Thoracic aorta (tissue), 2 donors: ENCODE measurements around the gene DDX6. TPM values are rescaled to one million over a fixed set of nuclear protein-coding genes. Genes with fewer than 3 reads are reported as not detected.
"Not testable (repeated sequence)": the region's sequence is repeated elsewhere in the genome, so short reads cannot be mapped to it uniquely, and the experiment has no call there.

Experiments used
- ATAC-seq: fragments of 150-250 bp; one replicate; pipeline ENCODE4 v1.8.0; 2017; ENCODE audit warnings: low read depth; ENCODE audit not compliant: insufficient number of reproducible peaks, low FRiP score
- DNase-seq: peaks from one replicate; pipeline ENCODE4 v3.0.0-alpha.2; 2020; ENCODE audit warnings: low spot score
- H3K27ac ChIP-seq, 2 donors: fragments of 200-600 bp; sonication (generic); 1 replicate in 1 of 2; 2 replicates in 1 of 2; pipeline ENCODE4 v1.5.1; 2016; ENCODE audit warnings: mild to moderate bottlenecking in 2 of 2, moderate library complexity in 2 of 2
- H3K27me3 ChIP-seq: fragments of 200-600 bp; sonication (generic); replicated peaks from 2 replicates; pipeline ENCODE4 v1.6.0; 2016; ENCODE audit warnings: mild to moderate bottlenecking; ENCODE audit not compliant: insufficient read depth
- H3K36me3 ChIP-seq: fragments of 200-600 bp; sonication (generic); one replicate; pipeline ENCODE4 v1.5.1; 2016
- H3K4me1 ChIP-seq, 2 donors: fragments of 200-600 bp; sonication (generic); 1 replicate in 1 of 2; 2 replicates in 1 of 2; pipeline versions ENCODE4 v1.5.1 to v1.6.0; 2016; ENCODE audit warnings: low read depth in 2 of 2, mild to moderate bottlenecking in 1 of 2; ENCODE audit not compliant: control insufficient read depth in 1 of 2
- H3K4me3 ChIP-seq: fragments of 200-600 bp; sonication (generic); 2 replicates; pipeline ENCODE4 v1.5.1; 2016; ENCODE audit warnings: mild to moderate bottlenecking
- H3K9me3 ChIP-seq: fragments of 200-600 bp; sonication (generic); 2 replicates; pipeline ENCODE4 v1.5.1; 2016
- CTCF ChIP-seq: fragments of 200-600 bp; sonication (generic); IDR thresholded peaks from one replicate; pipeline ENCODE4 v1.5.1; 2019; ENCODE audit warnings: antibody characterized with exemption
- total RNA-seq, 2 donors: library from RNA; depleted of rRNA; stranded (reverse); fragments of >200 nt; gene quantifications; one replicate each; pipeline versions ENCODE4 v1.1.0 to v1.2.3, GENCODE V29; 2016

DDX6 gene
- total RNA-seq, 2 donors from 2014 or later: 77.2 to 161 TPM

- peak overlapping the region; percentile 81 for H3K4me3 ChIP-seq
- TF ChIP-seq CTCF: no peak
- no peaks in the 10 kb centered on the region for H3K9me3 ChIP-seq
- ATAC-seq: no peak
- no peaks in the 10 kb centered on the region for H3K27me3 ChIP-seq
- DNase-seq: no peak
- peaks cover 28 to 50% of the 10 kb centered on the region in 2 donors for H3K4me1 ChIP-seq
- peak overlapping the region; percentile 96 for H3K27ac ChIP-seq
- H3K36me3 ChIP-seq: peaks cover under 1% of the 10 kb centered on the region
Observed at GRCh38 chr11:118789501-118790356, 1.2 kb downstream of the DDX6 start.

GRCh38 chr11:118786657-118787056 is 4.3 kb downstream of the DDX6 start:
- H3K9me3 ChIP-seq: no peaks in the 10 kb centered on the region
- no peak overlapping the region for H3K4me3 ChIP-seq
- peaks cover 21% of the 10 kb centered on the region for H3K36me3 ChIP-seq
- ATAC-seq (no peak), DNase-seq (no peak)
- H3K27ac ChIP-seq: no peak overlapping the region
- TF ChIP-seq CTCF: no peak
- peaks cover 33 to 72% of the 10 kb centered on the region in 2 donors for H3K4me1 ChIP-seq
- H3K27me3 ChIP-seq: no peaks in the 10 kb centered on the region

GRCh38 chr11:118785362-118785761 is 5.6 kb downstream of the DDX6 start:
- Histone ChIP-seq H3K36me3 (peaks cover 27% of the 10 kb centered on the region), H3K27me3 (no peaks in the 10 kb centered on the region), H3K27ac (peak overlapping the region in 1 of 2 donors; percentile 9), H3K4me1 (peaks cover 40 to 82% of the 10 kb centered on the region in 2 donors), H3K4me3 (no peak overlapping the region), H3K9me3 (no peaks in the 10 kb centered on the region)
- TF ChIP-seq CTCF: no peak
- DNase-seq: no peak
- no peak for ATAC-seq

- no peak for ATAC-seq
- Histone ChIP-seq H3K9me3 (no peaks in the 10 kb centered on the region), H3K27me3 (no peaks in the 10 kb centered on the region), H3K27ac (no peak overlapping the region), H3K4me1 (peaks cover 40 to 85% of the 10 kb centered on the region in 2 donors), H3K36me3 (peaks cover 30% of the 10 kb centered on the region), H3K4me3 (no peak overlapping the region)
- no peak for DNase-seq
- TF ChIP-seq CTCF: no peak
Observed at GRCh38 chr11:118783724-118784495, 7.1 kb downstream of the DDX6 start.

GRCh38 chr11:118783324-118783723 is 7.6 kb downstream of the DDX6 start:
- peaks cover 36 to 81% of the 10 kb centered on the region in 2 donors for H3K4me1 ChIP-seq
- H3K9me3 ChIP-seq, H3K27ac ChIP-seq, ATAC-seq, DNase-seq, H3K4me3 ChIP-seq, H3K27me3 ChIP-seq: not testable (repeated sequence)
- H3K36me3 ChIP-seq: peaks cover 36% of the 10 kb centered on the region
